Stimulated activated CD4-positive, alpha-beta T cell treated with anti-CD3 and anti-CD28 coated beads, Interleukin-4, amount 100 ng/mL, for 24 hours (primary cell): Measurements from ENCODE around the gene ADGRB3.
"Not testable (repeated sequence)": the region's sequence is repeated elsewhere in the genome, so short reads cannot be mapped to it uniquely, and the experiment has no call there.

Source experiments
- DNase-seq: peaks from one replicate; pipeline ENCODE4 v3.0.0-alpha.2; 2020

The ADGRB3 gene

DNA sequence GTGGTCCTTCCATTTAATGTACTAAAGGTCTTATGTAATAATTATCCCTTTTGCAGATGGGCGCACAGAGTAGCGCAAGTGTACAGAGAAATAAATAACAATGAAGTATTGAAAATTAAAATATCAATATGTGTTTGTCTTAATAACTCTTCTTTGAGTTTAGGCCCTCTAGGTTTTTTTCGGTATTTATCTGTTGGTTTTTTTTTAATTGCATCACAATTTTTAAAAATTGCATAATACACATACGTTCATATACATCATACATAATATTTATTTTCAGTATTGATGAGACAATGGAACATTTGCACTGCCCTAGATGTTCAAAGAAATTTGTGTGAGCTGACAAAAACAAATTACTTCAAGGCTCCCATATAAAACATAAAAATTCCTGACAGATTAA is 15.1 kb downstream of the ADGRB3 start:
- no peak for DNase-seq

DNA sequence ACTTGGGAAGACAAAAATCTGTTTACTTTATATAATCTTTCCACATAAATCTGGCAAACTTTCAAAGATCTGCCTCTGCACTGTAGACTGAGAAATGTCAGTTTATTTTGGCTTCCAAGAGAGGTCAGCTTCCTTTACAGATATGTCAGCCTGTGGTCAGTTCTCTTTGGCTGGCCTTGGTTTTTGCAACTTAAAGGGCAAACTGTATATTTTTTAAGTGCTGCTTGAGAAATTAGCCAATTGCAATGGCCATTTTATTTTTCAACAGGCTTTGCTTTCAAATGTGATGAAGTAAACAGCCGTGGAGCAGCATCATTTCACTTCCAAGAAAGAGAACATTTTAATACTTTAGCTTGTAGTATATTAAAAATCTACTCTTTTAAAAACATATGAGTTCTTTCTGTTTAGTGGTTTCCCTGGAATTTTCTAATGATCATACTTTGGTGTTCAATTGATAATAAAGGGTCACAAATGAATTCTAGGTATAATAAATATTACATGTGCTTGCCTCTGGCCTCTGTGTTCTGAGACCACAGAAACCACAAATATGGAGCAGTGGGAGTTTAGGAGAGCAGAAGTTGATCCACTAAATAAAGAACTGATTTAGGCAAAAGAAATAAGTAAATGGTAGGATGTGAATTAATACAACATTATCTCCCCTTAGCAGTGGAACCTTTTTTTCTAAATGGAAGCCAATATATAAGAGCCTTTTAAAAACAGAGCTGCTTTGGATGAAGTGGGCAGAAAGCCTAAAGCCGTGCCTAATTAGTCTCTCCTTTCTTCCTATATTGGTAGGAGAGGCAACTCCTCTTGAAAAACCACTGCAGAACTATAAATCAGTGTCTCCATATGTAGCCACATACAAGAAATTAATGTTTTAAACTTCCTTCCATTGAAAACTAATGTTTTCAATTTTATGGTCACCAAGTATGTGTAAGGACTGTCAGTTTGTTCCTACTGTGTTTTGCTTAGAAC is 16.2 kb downstream of the ADGRB3 start:
- no peak for DNase-seq

DNA sequence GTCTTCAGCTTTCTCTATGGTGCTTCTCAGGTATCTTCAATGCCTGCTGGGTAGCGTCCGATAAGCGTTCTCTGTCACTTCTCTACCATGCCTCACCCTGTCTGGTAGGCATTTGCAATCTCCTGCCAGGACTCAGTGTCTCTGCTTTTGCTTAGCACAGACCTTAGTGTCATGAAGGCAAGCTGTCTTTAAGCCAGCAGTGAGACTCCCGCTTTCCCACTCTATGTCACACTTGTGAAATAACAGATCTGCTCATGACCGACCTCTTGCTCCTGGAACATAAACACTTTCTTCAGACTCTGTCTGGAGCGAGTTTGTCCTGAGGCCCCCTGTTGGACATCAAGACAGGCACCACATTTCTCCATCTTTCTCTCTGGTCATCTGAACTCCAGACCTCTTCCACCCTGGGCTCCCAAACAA is 17.0 kb downstream of the ADGRB3 start:
- no peak for DNase-seq

DNA sequence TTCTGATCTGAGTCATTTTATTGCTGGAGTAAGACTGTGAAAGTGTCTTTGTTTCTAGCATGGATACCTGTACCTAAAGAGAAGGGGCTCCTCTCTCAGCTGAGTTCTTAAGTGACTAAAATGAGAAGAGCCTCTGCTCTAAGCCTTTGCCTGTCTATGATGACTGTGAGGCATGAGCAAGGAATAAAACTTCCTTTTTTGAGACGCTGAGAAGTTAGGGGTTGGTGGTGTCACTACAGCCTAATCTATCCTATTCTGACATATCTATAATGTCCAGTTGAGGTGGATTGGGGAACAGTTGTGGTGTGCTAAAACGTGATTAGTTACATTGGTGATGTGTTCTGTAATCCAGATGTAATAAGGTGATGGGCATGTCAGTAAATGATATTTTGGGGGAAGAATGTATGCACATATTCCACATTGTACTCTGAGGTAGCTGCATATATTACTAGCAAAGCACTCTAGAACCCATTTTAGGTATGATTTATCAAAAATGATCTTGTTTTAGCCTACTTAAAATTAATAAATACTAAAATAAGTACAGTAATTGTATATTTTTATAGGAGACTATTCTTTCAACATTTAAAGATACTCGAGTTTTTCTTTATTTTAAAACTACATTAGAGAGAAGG is 18.1 kb downstream of the ADGRB3 start:
- no peak for DNase-seq

DNA sequence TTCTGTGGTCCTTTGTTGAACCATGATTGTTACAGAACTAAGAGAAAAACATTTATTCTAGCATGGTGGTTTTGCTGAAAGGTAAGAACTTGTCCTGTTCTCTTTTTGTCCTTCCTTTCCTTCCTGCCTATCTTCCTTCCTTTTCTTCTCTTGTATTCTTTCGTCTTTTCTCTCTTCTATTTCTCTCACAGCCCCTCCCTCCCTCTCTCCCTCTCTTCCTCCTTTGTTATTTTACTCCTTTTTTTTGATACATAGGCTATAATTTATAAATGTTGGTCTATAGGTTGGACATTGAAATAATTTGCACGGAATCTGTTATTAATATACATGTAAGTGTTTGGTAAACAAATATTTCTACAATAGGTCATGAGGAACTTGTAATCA is 18.6 kb downstream of the ADGRB3 start:
- no peak for DNase-seq

DNA sequence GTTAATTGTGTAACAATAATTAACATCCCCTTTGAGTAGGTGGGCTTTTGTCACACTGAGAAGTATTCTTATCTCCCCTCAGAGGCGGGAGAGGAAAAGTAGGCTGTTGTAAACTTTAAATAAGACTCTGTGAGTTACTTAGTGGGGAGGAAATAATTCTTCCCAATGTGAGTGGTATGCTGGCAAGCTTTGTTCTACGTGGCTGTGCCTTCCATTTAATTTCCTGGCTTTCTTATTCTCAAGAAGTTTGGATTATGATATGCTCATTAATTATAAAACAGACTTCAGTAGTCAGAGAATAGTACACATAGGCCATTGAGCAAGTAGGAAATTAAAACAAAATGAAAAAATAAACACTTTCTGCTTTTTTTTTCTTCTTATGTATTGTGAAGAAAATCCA is 19.1 kb downstream of the ADGRB3 start:
- DNase-seq: no peak

DNA sequence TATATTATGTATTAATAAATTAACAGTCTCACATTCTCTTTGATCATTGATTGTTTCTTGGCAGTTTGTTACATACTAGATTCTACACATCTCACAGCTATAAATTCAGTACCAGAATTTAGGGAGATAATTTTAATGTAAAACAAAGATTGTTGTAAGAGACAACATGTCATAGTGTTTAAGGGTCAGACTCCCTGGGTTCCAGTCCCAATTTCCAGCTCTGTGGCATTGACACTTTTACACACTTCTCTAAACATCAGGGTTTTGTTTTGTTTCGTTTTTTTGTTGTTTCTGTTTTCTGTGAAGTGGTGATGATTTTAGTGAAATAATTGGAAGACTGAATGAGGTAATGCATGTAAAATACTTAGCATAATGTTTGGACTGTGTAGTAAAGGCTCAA is 19.9 kb downstream of the ADGRB3 start:
- no peak for DNase-seq

DNA sequence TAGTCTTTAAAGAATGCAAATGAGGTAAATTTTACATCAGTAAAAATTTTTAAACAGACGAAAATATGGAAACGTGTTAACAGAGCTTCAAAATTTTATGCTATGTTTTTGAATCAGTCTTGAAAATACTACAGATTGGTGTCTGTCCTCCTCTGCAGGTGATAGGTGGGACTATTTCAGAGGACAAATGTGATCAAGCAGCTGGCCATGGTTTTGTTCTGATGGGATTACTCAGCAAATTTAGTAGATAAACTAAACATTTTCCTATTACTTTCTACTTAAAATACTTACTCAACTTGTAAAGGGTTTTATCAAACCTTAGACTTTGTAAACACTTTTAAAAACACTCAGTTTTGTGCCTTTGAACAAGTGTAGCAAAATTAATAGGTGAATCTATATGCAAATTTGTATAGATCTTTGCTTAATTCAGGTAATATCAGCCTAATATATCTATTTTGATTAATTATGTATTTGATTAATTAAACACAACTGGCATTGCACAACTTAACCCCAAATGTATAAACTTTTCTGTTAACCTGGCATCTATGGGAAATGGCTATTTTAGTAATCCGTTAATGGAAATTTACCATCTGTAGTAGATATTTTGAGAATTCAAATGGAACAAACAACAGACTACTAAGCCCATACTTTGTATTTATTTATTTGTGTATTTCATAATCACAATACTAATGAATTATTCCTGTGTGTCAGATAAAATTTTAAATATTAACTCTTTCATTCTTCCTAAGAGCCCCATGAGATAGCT is 22.5 kb downstream of the ADGRB3 start:
- DNase-seq: no peak

DNA sequence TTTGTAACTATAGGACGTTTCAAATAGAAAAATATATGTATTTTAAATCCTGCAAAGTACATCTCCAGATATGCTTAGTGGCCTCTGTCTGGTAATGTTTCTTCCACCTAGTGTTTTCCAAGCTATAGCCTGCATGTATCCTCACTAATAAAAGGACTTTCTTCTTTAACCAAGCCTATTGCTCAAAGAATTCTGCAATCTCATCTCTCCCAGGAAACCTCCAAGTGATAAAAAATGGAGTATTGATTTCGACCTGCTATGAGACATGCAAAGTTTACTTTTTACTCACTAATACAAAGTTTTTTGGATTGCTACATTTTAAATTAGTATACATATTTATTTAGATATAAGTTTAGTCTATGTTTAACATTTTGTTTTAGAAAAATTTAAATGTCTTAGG is 23.3 kb downstream of the ADGRB3 start:
- no peak for DNase-seq

DNA sequence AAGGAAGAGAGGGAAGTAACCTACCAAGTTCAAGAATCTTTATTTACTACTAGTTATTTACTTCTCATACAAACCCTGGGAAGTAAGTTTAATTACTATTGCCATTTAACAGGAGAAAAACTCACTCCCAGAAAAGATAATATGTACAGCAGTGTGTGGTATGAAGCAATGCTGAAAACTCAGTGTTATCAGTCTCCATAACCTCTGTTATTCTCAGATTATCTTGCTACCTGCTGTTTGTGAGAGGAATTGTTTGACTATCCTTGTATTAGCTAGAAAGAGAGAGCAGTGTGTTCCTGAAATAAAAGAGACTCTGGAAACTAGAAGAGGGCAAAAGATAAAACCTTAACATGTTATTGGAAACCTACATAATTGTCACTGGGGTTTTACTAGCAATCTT is 38.2 kb downstream of the ADGRB3 start:
- DNase-seq: no peak

DNA sequence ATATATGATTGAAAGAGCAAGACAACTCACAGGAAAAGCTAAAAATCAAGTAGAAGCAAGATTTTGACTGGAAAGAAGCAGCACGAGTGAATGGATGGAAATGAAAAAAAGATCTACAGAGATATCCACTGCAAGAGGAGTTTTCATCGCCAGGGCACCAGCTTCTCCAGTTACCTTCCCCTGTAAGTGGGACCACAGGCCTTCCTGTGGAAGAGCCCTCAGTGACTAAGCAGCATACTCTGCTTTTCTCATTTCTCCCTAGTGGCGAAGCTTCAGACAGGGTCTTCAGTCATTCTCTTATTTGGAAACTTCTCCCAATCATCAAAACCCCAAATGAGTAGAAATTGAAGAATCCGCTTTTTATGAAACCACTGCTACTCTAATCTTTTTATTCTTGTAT is 40.5 kb downstream of the ADGRB3 start:
- DNase-seq: no peak

DNA sequence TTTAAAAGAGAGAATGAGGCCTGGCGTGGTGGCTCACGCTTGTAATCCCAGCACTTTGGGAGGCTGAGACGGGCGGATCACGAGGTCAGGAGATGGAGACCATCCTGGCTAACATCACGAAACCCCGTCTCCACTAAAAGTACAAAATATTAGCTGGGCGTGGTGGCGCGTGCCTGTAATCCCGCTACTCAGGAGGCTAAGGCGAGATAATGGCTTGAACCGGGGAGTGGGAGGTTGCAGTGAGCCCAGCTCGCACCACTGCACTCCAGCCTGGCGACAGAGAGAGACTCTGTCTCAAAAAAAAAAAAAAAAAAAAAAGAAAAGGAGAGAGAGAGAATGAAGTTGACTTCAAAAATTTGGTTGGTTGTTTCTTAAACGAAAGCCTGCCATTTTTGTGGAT is 41.0 kb downstream of the ADGRB3 start:
- not testable (repeated sequence) for DNase-seq

DNA sequence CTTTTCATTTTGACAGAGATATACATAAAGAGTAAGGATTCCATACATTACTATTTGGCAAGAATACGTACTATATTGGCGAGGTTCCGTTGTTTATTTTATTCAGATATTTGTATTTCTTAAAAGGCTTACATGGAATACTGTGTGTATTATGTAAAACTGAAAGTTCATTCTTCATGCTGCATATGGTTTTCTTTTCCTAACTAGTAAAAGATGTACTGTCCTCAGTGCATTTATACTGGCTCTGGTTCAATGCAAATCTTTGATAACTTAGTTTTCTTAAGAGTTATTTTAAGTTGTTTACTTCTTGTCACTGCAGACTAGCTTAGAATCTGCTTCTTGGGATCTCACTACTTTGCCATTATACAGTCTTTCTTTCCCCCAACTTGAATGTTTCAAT is 42.0 kb downstream of the ADGRB3 start:
- DNase-seq: no peak

DNA sequence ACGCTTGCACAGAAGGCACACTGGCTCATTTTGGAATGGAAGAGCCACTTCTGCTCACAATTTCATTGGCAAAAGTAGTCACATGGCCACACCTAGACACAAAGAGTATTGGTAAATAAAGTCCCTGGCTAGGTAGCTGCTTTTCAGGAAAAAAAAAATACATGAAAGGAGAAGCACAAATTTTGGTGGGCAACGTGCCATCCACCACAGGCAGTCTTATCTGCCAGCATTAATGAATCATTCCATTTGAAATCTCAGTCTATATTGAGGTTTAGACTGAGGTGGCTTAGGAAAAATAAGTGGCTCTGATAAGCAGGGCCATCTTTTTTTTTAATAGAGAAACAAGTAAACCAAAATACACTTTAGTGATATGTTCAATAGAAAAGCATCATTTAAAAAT is 44.3 kb downstream of the ADGRB3 start:
- DNase-seq: no peak

DNA sequence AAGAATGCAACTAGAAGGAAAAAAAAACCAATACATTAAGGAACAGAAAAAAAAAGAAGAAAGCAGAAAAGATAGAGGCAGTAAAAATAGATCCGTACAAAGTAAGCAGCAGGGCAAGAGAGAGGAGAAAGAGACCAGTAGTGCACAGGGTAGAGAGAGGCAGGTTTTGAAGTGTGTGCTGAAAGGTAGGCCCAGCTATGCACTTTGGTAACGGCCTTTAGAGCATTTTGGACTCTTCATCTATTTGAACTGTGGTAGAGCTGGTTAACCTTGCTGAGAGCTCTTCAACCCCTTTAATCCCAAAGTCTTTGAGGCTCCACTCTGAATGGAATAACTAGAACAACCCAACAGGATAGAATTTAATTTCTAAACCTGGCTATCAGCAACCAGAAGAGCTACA is 45.2 kb downstream of the ADGRB3 start:
- DNase-seq: no peak

DNA sequence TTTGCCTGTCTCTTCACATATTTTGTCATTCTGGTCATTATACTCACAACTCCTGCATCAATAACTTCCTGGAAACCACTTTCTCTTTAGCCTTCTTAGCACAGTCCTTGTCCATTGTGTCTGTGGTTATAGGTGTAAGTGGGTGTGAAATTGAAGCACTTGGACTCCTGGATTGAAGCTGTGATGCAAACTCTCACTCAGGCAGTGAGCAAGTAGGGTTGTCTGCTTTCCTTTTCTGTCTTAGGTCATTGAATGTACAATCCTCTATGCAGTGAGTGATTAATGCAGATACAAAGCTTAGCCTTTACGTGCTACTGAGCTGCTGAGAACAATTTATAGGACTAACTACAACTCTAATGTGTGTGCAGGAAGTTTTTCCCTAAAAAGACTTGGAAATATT is 54.8 kb downstream of the ADGRB3 start:
- no peak for DNase-seq

DNA sequence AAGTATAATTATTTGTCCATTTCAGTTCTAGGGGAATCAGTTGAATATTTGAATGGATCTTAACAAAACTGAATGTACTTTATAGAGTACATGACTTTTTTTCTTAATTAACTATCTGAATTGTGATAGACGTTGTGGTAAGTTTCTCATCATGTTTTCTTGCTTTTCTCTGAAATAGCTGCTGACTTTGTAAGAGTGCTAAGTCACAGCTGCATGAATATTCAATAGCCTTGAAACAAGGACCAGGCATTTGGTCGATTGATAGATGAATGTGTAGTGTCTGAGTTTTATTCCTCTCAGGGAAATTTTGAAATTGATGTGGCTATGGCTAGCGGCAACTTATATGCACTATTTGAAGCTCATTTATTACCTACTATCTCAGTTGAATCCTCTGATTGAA is 56.0 kb downstream of the ADGRB3 start:
- DNase-seq: no peak

DNA sequence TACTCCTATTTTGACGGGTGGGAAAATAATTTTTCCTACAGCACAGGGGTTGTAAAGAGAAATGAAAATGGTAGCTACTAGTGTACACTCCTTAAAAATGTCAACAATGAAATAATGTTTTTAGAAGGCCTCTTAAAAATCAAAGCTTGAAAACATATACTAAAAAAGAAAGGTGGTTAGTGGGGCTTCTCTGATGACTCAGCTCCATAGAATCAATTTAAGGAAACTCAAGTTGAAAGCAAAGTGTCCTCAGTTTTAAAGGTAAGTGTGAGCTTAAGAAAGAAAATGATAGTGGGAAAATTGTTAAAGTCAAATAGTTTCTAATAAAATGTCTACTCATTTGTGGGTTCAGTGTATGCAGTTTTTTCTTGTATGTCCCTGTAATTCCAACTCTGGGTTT is 58.2 kb downstream of the ADGRB3 start:
- no peak for DNase-seq

DNA sequence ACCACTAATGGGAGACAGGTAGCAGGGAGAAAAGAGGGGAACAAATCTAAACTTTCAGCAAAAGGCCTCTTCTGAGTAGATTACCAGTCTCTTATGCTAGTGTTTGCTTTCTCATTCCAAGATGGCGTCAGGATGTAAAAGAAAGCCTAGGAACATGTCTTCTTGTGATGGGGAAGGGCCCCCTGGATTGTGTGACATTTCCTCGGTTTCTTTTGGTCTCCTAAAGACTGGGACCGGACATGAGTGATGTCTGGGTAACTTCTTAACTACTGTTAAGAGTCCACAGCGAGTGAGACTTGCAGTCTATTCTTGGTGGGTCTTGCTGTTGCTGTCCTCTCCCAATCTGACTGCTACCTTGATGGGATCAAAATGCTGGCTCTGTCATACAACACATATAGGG is 60.3 kb downstream of the ADGRB3 start:
- no peak for DNase-seq

DNA sequence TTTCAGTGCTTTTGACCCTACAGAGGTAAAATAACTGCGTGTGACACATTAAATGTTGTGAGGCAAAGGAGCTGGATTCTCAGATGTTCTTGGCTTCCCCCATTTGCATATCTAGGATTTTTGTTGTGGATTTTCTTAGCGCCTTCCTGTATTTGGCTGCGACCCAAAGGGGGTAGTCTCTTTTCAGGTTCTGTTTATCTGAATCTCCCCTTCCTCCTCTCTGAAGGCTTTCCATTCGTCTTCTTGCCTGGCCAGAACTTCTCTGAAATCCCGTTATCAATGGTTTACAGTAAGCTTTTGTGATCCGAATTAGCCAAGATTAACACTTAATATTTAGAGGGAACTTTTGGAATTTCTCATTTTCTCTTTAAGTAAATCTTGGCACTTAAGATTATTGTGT is 60.8 kb downstream of the ADGRB3 start:
- no peak for DNase-seq

DNA sequence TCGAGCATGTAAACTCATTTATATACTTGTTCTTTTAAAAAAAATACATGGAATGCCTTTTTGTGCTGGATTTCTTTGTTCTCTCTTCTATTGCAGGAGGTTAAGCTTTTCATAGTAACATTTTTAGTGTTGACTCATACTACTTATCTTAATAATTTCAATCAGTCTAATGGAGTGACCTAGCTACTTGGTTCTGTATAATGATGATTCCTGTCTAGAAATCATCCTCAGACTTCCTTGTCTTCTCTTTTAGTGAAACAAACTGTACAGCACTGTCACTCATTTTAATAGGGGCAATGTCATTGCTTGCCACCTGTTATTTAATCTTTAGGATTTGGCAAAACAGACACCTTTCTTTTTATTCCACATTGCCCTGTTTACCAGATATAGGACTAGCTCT is 62.3 kb downstream of the ADGRB3 start:
- no peak for DNase-seq

DNA sequence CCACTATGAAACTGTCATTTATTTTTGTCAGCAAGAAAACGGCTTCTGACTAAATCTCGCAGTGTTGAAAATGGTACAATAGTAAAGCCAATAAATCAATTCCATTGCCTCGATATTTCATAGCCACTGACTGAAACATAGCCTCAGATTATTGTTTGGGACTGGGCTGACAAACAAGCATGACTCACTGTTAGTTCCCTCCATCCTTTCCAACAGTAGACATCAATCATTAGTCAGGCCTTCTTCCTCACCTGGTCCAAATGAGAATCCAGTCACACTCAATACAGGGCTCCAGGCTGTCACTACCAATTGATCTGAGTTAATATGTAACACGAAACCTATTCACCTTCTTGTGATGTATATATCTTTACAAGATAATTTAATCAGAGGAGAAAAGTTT is 66.1 kb downstream of the ADGRB3 start:
- no peak for DNase-seq

DNA sequence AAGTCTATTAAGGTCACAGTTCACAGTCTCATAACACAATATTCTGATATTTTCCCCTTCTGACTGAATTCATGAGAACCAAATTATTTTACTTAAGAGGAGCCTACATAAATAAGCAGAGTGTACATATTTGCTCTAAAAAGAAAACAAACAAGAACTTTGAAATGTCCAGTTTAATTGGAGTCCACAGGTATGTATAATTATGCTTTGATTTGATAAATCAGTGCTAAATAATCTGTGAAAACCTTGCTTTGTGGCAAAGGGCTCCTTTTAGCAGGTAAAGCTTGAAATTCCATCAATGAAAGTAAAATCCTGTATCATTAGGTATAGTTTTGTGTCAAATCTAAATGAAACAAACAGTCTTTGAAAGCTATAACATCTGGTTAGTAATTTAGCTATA is 69.4 kb downstream of the ADGRB3 start:
- DNase-seq: no peak

DNA sequence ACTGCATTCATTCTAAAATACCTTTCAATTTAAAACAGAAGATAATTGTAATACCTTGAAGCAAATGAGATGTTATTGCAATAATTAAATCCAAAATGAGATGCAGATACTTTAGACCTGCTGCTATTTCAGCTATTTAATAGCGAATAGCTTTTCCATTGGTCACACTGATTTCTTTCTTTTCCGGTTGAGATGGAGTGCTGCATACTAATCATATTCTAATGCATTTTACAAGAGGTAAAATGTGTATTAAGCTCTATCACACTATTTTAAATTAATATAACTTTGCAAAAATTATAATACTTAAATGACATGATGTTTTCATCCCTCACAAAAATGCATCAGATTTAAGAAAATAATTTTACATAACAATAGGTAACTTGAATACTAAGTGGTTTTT is 74.0 kb downstream of the ADGRB3 start:
- no peak for DNase-seq
